B cell (primary cell): ENCODE results near the gene ALKBH2.

Source experiments
- EZH2 ChIP-seq: IDR thresholded peaks from 2 replicates; pipeline ENCODE4 v1.6.1; 2012; ENCODE audit warnings: borderline replicate concordance, low read depth, mild to moderate bottlenecking, moderate library complexity, low read length; ENCODE audit not compliant: insufficient read depth, poor library complexity, severe bottlenecking
- TF ChIP-seq, protein P1 (sequence below): fragments of 200-600 bp; IDR thresholded peaks from one replicate; pipeline ENCODE4 v1.8.0; 2022; ENCODE audit warnings: antibody characterized with exemption, mild to moderate bottlenecking

DNA sequence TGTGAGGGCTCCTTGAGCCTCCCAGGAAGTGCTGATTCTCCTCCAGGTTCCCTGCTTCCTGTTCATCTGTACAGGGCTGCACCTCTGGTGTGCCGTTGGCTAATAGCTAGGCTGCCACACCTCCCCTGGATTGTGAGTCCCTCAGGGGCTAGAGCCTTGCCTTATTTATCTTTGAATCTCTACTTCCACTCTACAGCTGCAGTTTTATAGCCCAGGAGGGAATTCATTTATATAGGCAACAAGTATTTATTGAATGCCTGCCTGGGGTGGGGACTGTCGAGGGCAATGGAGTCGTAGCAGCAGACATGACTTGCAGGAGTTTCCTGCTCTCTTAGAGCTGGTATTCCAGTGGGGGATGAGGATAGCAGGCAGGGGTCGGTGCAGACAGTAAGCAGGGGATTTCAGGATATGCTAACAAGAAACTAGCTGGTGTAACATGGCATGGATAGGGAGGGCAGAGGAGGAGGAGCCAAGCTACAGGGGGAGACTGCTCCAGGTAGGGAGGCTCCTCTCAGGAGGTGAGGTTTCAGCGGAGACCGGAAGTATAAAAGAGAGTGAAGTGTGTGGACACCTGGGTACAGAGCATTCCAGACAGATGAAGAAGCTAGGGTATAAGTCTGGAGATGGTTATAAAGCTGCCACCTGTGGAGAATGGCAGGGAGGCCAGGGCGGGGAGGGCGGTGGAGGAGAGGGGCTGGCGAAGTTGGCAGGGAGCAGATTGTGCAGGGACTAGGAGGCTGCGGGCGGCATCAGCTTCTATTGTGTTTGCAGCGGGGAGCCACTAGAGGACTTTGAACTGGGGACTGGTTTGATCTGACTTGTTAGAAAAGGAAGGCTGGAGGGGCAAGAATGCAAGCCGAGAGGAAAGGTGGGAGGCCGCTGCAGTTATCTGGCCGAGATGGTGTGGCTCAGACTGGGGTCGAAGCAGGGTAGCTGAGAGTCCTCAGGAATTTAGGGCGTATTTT is 23.7 kb downstream of the ALKBH2 start:
- TF ChIP-seq, protein P1, sequence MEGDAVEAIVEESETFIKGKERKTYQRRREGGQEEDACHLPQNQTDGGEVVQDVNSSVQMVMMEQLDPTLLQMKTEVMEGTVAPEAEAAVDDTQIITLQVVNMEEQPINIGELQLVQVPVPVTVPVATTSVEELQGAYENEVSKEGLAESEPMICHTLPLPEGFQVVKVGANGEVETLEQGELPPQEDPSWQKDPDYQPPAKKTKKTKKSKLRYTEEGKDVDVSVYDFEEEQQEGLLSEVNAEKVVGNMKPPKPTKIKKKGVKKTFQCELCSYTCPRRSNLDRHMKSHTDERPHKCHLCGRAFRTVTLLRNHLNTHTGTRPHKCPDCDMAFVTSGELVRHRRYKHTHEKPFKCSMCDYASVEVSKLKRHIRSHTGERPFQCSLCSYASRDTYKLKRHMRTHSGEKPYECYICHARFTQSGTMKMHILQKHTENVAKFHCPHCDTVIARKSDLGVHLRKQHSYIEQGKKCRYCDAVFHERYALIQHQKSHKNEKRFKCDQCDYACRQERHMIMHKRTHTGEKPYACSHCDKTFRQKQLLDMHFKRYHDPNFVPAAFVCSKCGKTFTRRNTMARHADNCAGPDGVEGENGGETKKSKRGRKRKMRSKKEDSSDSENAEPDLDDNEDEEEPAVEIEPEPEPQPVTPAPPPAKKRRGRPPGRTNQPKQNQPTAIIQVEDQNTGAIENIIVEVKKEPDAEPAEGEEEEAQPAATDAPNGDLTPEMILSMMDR = no peak
- TF ChIP-seq EZH2 = no peak
